Measurements from ENCODE around the gene VWA2. TPM values are rescaled to one million over a fixed set of nuclear protein-coding genes. Genes with fewer than 3 reads are reported as not detected.
A peak's percentile ranks its signal among the peaks of the same experiment; 100 is the strongest.
"Not testable (repeated sequence)": the region's sequence is repeated elsewhere in the genome, so short reads cannot be mapped to it uniquely, and the experiment has no call there.

VWA2 gene
- total RNA-seq, 4 donors from 2014 or later: 5.0 to 20.8 (median 11.3) TPM

DNA sequence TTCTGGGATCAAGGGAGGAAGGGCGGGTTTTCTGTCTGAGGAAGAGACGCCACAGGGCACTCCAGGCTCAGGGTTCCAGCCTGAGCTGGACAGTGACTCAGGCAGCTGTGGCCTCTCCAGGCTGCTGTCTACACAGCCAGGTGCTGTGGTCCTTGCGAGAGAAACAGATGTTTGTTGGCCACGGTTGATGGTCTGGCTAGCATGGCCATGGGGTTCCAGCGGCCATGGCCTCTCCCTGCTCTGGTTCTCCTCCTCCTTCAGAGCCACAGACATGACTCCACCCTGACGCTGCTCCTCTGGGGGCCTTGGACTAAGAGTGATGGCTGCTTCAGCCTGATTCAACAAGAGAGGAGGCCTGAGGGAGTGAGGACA is 89.4 kb downstream of the VWA2 start:
- Histone ChIP-seq H3K36me3 (no peaks in the 10 kb centered on the region), H3K9me3 (no peaks in the 10 kb centered on the region), H3K27me3 (no peaks in the 10 kb centered on the region), H3K27ac (no peak overlapping the region), H3K4me1 (peaks cover 0 to 11% (median 0%) of the 10 kb centered on the region in 4 donors), H3K4me3 (no peak overlapping the region)
- TF ChIP-seq, protein P1, sequence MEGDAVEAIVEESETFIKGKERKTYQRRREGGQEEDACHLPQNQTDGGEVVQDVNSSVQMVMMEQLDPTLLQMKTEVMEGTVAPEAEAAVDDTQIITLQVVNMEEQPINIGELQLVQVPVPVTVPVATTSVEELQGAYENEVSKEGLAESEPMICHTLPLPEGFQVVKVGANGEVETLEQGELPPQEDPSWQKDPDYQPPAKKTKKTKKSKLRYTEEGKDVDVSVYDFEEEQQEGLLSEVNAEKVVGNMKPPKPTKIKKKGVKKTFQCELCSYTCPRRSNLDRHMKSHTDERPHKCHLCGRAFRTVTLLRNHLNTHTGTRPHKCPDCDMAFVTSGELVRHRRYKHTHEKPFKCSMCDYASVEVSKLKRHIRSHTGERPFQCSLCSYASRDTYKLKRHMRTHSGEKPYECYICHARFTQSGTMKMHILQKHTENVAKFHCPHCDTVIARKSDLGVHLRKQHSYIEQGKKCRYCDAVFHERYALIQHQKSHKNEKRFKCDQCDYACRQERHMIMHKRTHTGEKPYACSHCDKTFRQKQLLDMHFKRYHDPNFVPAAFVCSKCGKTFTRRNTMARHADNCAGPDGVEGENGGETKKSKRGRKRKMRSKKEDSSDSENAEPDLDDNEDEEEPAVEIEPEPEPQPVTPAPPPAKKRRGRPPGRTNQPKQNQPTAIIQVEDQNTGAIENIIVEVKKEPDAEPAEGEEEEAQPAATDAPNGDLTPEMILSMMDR (IDR thresholded peaks at IDR 0.05): no peak
- TF ChIP-seq POLR2A (IDR thresholded peaks at IDR 0.05): no peak
- no peak for DNase-seq

DNA sequence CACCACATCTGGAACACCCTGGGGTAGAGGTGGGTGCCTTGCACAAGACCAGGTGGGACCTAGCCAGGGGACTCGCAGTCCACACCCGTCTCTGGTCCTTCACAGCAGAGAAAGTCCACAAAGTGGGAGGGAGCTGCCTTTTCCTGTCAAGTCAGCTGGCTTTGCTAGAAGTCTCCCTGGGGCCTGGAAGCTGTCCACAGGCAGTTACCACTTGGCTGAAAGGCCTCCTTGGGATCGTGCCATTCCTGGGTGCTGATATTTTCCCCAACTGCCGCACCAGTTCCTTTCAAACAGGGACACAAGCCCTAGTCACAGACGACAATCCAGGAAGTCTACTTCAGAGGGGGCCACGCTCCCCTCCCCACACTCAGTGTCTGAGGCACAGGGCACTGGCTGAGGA is 89.8 kb downstream of the VWA2 start:
- TF ChIP-seq, protein P1 (IDR thresholded peaks at IDR 0.05): no peak
- no peak for TF ChIP-seq POLR2A (IDR thresholded peaks at IDR 0.05)
- no peaks in the 10 kb centered on the region for H3K9me3 ChIP-seq
- no peaks in the 10 kb centered on the region for H3K27me3 ChIP-seq
- H3K4me3 ChIP-seq: no peak overlapping the region
- no peaks in the 10 kb centered on the region for H3K36me3 ChIP-seq
- no peak for DNase-seq
- peaks cover 0 to 11% (median 0%) of the 10 kb centered on the region in 4 donors for H3K4me1 ChIP-seq
- H3K27ac ChIP-seq: no peak overlapping the region

DNA sequence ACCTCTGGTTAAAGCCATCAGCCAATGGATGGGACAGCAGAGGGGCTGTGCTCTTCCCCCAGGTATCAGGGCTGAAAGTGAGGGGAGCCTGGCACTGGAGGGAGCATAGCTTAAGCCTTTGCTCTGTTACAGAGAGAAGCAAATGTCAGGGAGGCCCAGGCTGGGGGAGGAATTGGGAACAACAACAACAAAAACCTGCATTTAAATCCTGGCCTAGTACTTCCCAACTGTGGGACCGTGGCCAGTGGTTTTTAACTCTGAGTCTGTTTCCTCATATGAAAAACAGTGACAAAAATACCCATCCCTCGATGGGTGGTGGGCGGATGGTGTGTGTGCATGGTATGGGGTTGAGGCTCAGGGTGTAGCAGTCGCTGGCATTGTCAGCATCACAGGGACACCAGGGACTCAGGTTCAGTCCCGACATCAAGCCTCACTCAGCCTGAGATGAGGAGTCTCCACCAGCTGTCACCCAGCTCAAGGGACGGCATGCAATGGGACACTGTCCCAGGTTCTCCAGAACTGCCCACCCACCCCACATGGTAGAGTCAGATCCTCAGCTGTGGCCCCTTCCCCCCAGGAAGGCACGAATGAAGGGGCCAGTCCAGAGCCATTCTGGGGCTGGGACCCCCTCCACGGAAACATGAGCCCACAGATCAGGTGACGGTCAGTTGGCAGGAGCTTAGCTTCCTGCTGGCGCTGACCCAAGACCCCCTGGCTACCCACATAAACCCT is 90.7 kb downstream of the VWA2 start:
- H3K4me1 ChIP-seq: peaks cover 0 to 11% (median 0%) of the 10 kb centered on the region in 4 donors

DNA sequence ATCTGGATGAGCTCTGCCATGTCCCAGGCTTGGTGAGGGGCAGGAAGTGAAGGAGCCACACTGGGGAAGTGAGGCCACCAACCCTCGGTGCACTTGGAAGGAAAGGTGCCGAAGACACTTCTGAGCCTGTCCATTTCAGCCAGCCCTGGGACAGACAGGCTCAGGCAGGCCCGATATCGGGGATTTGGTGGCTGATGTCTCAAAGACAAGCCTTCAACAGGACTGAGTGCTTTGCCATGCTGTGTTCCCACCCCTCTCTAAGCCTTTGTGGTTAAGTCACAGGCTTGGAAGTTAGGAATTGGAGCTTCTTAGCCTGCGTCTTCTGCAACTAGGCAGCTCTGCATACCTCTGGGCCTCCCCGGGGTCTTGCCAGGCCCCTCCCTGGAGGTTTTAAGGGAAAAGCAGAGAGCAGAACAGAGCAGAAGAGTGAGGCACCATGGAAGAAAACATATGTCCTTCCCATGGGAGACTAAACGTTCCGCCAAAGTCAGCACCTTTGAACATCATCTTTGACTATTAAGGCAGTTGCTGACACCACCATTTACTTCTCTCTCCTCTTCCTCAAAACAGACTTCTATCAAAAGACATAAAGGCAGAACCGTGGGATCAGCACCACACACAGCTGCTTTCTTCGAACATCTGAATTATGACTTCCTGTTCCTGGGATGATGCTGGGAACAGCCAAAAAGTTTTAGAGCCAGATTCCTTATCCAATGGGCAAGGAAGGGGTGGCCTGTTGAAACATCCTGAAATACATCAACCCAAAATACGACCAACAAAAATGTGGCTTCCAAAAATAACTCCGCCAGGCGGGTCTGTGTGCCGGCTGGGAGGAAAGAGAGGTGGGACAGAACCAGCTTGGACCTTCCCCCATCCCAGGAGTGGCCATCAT is 93.5 kb downstream of the VWA2 start:
- TF ChIP-seq, protein P1 (IDR thresholded peaks at IDR 0.05): no peak
- TF ChIP-seq POLR2A (IDR thresholded peaks at IDR 0.05): no peak
- Histone ChIP-seq H3K4me3 (no peak overlapping the region), H3K27ac (peak overlapping the region in 3 of 4 donors; percentile 32 to 52 (median 37)), H3K27me3 (no peaks in the 10 kb centered on the region), H3K4me1 (peaks cover 0 to 11% (median 0%) of the 10 kb centered on the region in 4 donors), H3K9me3 (no peaks in the 10 kb centered on the region), H3K36me3 (no peaks in the 10 kb centered on the region)
- DNase-seq: no peak

More for the DNA sequence above, 90.7 kb downstream of the VWA2 start:
- Histone ChIP-seq H3K4me3 (no peak overlapping the region), H3K27me3 (no peaks in the 10 kb centered on the region), H3K27ac (no peak overlapping the region), H3K9me3 (no peaks in the 10 kb centered on the region), H3K36me3 (no peaks in the 10 kb centered on the region)
- no peak for DNase-seq
- TF ChIP-seq, protein P1 (IDR thresholded peaks at IDR 0.05): no peak
- TF ChIP-seq POLR2A (IDR thresholded peaks at IDR 0.05): no peak

DNA sequence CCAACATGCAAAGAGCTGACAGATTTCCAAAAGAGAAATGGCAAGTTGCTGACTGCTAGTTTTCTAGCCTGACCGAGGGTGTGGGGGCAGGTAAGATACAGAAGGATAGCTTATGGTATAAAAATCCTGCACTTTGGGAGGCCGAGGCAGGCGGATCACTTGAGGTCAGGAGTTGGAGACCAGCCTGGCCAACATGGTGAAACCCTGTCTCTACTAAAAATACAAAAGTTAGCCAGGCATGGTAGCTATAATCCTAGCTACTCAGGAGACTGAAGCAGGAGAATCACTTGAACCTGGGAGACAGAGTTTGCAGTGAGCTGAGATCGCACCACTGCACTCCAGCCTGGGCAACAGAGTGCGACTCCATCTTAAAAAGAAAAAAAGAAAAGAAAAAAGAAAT is 94.4 kb downstream of the VWA2 start:
- DNase-seq, H3K36me3 ChIP-seq, H3K27me3 ChIP-seq, H3K4me3 ChIP-seq, H3K9me3 ChIP-seq: not testable (repeated sequence)
- Histone ChIP-seq H3K4me1 (peaks cover 0 to 11% (median 0%) of the 10 kb centered on the region in 4 donors), H3K27ac (peak overlapping the region in 1 of 4 donors; percentile 52)

DNA sequence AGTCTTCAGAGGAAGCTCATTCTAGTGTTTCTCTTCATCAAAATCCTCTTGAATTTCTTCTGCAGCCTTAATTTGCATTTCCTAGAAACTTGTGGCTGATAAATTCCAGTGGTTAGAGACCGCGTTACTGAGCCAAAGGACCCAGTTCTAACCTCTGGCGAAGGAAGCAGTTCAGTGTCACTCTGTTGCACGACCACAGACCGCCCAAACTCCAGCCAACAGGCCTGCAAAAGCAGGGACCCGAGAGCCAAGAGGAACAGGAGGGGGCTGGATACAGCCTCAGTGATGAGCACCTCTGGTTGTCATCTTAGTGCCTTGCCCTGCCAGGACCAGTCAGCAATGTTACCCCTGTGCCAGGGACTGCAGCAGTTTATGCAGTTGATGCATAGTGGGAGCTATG is 95.2 kb downstream of the VWA2 start:
- no peaks in the 10 kb centered on the region for H3K9me3 ChIP-seq
- DNase-seq: no peak
- peak overlapping the region in 1 of 4 donors; percentile 30 for H3K27ac ChIP-seq
- H3K4me1 ChIP-seq: peaks cover 0 to 11% (median 0%) of the 10 kb centered on the region in 4 donors
- no peaks in the 10 kb centered on the region for H3K36me3 ChIP-seq
- no peak overlapping the region for H3K4me3 ChIP-seq
- H3K27me3 ChIP-seq: no peaks in the 10 kb centered on the region
- TF ChIP-seq, protein P1 (IDR thresholded peaks at IDR 0.05): no peak
- no peak for TF ChIP-seq POLR2A (IDR thresholded peaks at IDR 0.05)

Data from Peyer's patch (tissue), 4 donors.